Cardiac muscle cell (in vitro differentiated cells and primary cell): ENCODE data around the gene IQGAP2. TPM values are rescaled to one million over a fixed set of nuclear protein-coding genes. Genes with fewer than 3 reads are reported as not detected.

Experiments
- DNase-seq, 2 donors: peaks; one replicate each; pipeline versions ENCODE4 v3.0.0 to v3.0.0-alpha.2; 2010 to 2017; ENCODE audit warnings: low read depth in 1 of 2, low spot score in 1 of 2
- H3K27ac ChIP-seq: fragments of 200-600 bp; sonication (generic); 2 replicates; pipeline ENCODE4 v1.5.1; 2016
- H3K27me3 ChIP-seq: fragments of 200-600 bp; sonication (generic); 2 replicates; pipeline ENCODE4 v1.6.0; 2016; ENCODE audit warnings: control low read depth
- H3K36me3 ChIP-seq: fragments of 200-600 bp; sonication (generic); 2 replicates; pipeline ENCODE4 v1.5.1; 2016; ENCODE audit warnings: control low read depth
- H3K4me1 ChIP-seq: fragments of 200-600 bp; sonication (generic); 2 replicates; pipeline ENCODE4 v1.8.1; 2017; ENCODE audit warnings: low read depth, mild to moderate bottlenecking, mixed run types
- H3K4me3 ChIP-seq: fragments of 200-600 bp; sonication (generic); 2 replicates; pipeline ENCODE4 v1.5.1; 2016; ENCODE audit warnings: mild to moderate bottlenecking
- H3K9me3 ChIP-seq: fragments of 200-600 bp; sonication (generic); 2 replicates; pipeline ENCODE4 v1.5.1; 2017; ENCODE audit warnings: low read depth, mild to moderate bottlenecking, control low read depth
- polyA plus RNA-seq: library from polyadenylated mRNA; unstranded; fragments of >200 nt; fragmentation: Nextera tagmentation; extraction: Ambion mirVana; gene quantifications from 2 replicates; pipeline ENCODE4 v1.2.1, GENCODE V29; 2016
- total RNA-seq: library from RNA; depleted of rRNA; stranded (reverse); fragments of >200 nt; gene quantifications from 2 replicates; pipeline ENCODE4 v1.2.3, GENCODE V29; 2016
- TF ChIP-seq, protein P1 (sequence below): IDR thresholded peaks from 2 replicates; pipeline ENCODE4 v1.5.1; 2012; ENCODE audit warnings: low read depth, mild to moderate bottlenecking, low read length

The IQGAP2 gene
- total and polyA plus RNA-seq, 2 experiments from 2014 or later: 4.1 to 10.8 TPM

DNA sequence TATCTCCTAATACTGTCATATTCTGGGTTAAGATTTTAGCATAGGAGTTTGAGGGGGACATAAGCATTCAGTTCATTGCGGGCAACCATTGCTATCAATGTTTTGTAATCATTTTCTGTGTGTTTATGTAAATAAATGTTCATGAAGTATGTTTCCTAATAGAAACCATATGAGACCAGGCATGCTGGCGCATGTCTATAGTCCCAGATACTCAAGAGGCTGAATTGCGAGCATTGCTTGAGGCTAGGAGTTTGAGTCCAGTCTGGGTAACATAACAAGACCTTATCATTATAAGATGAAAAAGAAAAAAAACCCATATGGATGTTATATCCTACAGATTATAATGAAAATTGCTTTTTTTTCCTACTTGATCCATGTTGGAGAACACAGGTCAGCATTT, 129.0 kb downstream of the IQGAP2 start:
- TF ChIP-seq, protein P1, sequence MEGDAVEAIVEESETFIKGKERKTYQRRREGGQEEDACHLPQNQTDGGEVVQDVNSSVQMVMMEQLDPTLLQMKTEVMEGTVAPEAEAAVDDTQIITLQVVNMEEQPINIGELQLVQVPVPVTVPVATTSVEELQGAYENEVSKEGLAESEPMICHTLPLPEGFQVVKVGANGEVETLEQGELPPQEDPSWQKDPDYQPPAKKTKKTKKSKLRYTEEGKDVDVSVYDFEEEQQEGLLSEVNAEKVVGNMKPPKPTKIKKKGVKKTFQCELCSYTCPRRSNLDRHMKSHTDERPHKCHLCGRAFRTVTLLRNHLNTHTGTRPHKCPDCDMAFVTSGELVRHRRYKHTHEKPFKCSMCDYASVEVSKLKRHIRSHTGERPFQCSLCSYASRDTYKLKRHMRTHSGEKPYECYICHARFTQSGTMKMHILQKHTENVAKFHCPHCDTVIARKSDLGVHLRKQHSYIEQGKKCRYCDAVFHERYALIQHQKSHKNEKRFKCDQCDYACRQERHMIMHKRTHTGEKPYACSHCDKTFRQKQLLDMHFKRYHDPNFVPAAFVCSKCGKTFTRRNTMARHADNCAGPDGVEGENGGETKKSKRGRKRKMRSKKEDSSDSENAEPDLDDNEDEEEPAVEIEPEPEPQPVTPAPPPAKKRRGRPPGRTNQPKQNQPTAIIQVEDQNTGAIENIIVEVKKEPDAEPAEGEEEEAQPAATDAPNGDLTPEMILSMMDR: no peak
- H3K9me3 ChIP-seq: no peaks in the 10 kb centered on the region
- H3K27ac ChIP-seq: no peak overlapping the region
- no peaks in the 10 kb centered on the region for H3K4me1 ChIP-seq
- H3K4me3 ChIP-seq: no peak overlapping the region
- H3K27me3 ChIP-seq: no peaks in the 10 kb centered on the region
- H3K36me3 ChIP-seq: no peaks in the 10 kb centered on the region
- DNase-seq: no peak

DNA sequence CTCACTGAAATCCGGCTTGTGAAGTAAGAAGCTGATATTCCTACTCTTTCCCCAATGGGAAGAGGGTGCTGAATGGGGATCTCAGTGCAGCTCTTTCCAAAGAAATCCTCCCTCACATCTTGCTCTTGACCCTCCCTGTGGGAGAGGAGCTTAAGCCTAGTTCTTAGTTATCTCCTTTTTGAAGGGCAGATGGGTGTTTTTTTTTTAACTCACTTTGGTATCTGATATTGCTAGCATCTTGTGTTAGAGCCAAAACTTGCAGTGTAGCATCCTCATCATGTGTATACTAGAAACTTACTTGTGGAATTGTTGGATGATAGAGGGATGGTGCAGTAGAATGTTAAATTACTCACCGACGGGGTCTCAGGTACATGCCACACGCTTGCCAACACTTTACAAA, 129.9 kb downstream of the IQGAP2 start:
- no peak overlapping the region for H3K27ac ChIP-seq
- no peak overlapping the region for H3K4me3 ChIP-seq
- H3K36me3 ChIP-seq: no peaks in the 10 kb centered on the region
- TF ChIP-seq, protein P1: no peak
- H3K4me1 ChIP-seq: no peaks in the 10 kb centered on the region
- no peaks in the 10 kb centered on the region for H3K9me3 ChIP-seq
- no peaks in the 10 kb centered on the region for H3K27me3 ChIP-seq
- DNase-seq: no peak

DNA sequence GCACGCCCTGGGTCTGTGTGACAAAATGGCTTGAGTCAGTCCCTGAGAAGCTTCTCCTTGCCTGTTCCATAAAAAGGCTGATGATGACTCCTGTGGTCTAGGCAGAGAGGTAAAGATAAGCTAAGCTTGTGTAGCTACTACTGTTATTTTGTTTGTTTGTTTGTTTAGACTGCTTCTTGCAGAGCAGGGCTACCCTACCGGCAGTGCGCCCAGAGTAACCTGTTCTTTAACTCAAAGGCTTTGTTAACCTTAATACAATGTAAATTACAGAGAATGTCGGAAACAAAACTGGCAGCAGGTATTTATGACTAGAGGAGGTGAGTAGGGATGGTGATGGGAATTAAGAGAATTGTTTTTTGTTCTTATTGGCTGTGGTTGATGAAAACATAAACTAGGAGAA, 132.5 kb downstream of the IQGAP2 start:
- Histone ChIP-seq H3K4me1 (no peaks in the 10 kb centered on the region), H3K4me3 (no peak overlapping the region), H3K27ac (no peak overlapping the region), H3K9me3 (no peaks in the 10 kb centered on the region), H3K27me3 (no peaks in the 10 kb centered on the region), H3K36me3 (no peaks in the 10 kb centered on the region)
- TF ChIP-seq, protein P1: no peak
- DNase-seq: no peak

DNA sequence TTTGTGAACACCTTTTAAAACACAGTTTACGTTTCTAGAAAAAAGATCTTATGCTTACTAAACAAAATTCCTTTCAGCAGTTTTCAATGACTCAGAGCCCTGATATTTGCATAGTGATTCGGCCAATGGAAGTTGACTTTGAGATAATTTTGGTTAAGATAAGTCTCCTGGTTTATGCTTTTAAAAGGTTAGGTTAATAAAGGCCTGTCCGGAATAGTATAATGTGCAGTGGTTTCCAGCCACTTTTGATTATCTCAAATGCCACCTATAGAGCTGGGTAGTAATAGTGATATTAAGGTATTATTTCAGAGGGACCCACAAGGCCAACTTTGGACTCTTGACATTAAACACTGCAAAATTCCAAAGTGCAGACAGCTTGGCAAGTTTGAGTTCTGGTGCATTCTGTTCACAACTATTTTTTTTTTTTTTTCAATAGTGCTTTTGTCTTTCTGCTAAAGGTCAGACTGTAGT, 134.0 kb downstream of the IQGAP2 start:
- Histone ChIP-seq H3K4me1 (no peaks in the 10 kb centered on the region), H3K27me3 (no peaks in the 10 kb centered on the region), H3K27ac (no peak overlapping the region), H3K4me3 (no peak overlapping the region), H3K9me3 (no peaks in the 10 kb centered on the region), H3K36me3 (no peaks in the 10 kb centered on the region)
- DNase-seq: no peak
- TF ChIP-seq, protein P1: no peak

DNA sequence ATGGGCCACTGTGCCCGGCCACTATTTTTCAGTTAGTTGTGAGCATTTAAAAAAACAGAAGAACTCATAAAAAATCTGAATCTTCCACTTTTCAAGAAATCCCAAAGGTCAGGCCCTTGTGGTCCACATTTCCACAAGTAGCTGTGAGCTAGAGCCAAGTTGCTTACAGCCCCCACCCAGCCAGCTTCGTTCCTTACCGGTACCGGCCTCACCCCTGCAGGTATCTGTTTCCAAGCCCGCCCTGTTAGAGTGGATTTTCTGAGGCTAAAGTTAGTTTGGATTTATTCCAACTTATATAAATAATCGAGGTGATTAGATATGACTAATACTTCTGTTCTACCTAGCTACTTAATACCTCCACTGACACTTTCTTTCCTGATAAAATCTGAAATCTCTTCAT, 139.2 kb downstream of the IQGAP2 start:
- no peak for DNase-seq
- H3K4me1 ChIP-seq: no peaks in the 10 kb centered on the region
- H3K27me3 ChIP-seq: peaks cover 13% of the 10 kb centered on the region
- H3K27ac ChIP-seq: no peak overlapping the region
- no peaks in the 10 kb centered on the region for H3K9me3 ChIP-seq
- H3K36me3 ChIP-seq: no peaks in the 10 kb centered on the region
- TF ChIP-seq, protein P1: no peak
- no peak overlapping the region for H3K4me3 ChIP-seq
